Astrocyte (in vitro differentiated cells and primary cell): ENCODE results near the gene PROSER2. TPM values are rescaled to one million over a fixed set of nuclear protein-coding genes. Genes with fewer than 3 reads are reported as not detected.

Experiments used
- DNase-seq: peaks from one replicate; pipeline ENCODE4 v3.0.0-alpha.2; 2010; ENCODE audit warnings: low read depth
- FAIRE-seq: peaks from 2 replicates; lab custom pipeline; 2011; peaks lifted over from hg19 to GRCh38; lab: Jason Lieb, UNC
- H2AFZ ChIP-seq: 2 replicates; pipeline ENCODE4 v1.6.0; 2012; ENCODE audit warnings: low read depth, low read length, inconsistent platforms
- H3K27ac ChIP-seq: 2 replicates; pipeline ENCODE4 v1.5.1; 2011; ENCODE audit warnings: low read depth, low read length, inconsistent platforms
- H3K27me3 ChIP-seq: 2 replicates; pipeline ENCODE4 v1.6.0; 2011; ENCODE audit warnings: low read length, inconsistent platforms; ENCODE audit not compliant: insufficient read depth
- H3K36me3 ChIP-seq: 2 replicates; pipeline ENCODE4 v1.5.1; 2011; ENCODE audit warnings: low read length, inconsistent platforms; ENCODE audit not compliant: insufficient read depth
- H3K4me1 ChIP-seq: 2 replicates; pipeline ENCODE4 v1.5.1; 2011; ENCODE audit warnings: low read length, inconsistent platforms; ENCODE audit not compliant: insufficient read depth
- H3K4me2 ChIP-seq: 2 replicates; pipeline ENCODE4 v1.6.0; 2012; ENCODE audit warnings: low read length, inconsistent platforms
- H3K4me3 ChIP-seq: 2 replicates; pipeline ENCODE4 v1.5.1; 2011; ENCODE audit warnings: low read depth, mild to moderate bottlenecking, low read length, inconsistent platforms; ENCODE audit not compliant: insufficient read depth
- H3K79me2 ChIP-seq: 2 replicates; pipeline ENCODE4 v1.6.0; 2012; ENCODE audit warnings: mild to moderate bottlenecking, low read length, inconsistent platforms; ENCODE audit not compliant: insufficient read depth
- H3K9ac ChIP-seq: 2 replicates; pipeline ENCODE4 v1.6.0; 2012; ENCODE audit warnings: mild to moderate bottlenecking, low read length, inconsistent platforms
- H3K9me3 ChIP-seq: 2 replicates; pipeline ENCODE4 v1.5.1; 2012; ENCODE audit warnings: low read depth, mild to moderate bottlenecking, low read length, inconsistent platforms; ENCODE audit not compliant: insufficient read depth
- H4K20me1 ChIP-seq: 2 replicates; pipeline ENCODE4 v1.6.0; 2012; ENCODE audit warnings: low read length, inconsistent platforms; ENCODE audit not compliant: insufficient read depth
- H3K27ac Mint-ChIP-seq: one replicate; pipeline ENCODE4 v1.8.0; 2021; ENCODE audit warnings: mild to moderate bottlenecking, mixed read lengths; ENCODE audit not compliant: unreplicated experiment
- H3K27me3 Mint-ChIP-seq: one replicate; pipeline ENCODE4 v1.8.0; 2021; ENCODE audit warnings: low read depth, mixed read lengths; ENCODE audit not compliant: unreplicated experiment
- H3K36me3 Mint-ChIP-seq: one replicate; pipeline ENCODE4 v1.8.0; 2021; ENCODE audit warnings: low read depth, mixed read lengths; ENCODE audit not compliant: unreplicated experiment
- H3K4me1 Mint-ChIP-seq: one replicate; pipeline ENCODE4 v1.8.0; 2021; ENCODE audit warnings: low read depth, mixed read lengths; ENCODE audit not compliant: unreplicated experiment
- H3K4me3 Mint-ChIP-seq: one replicate; pipeline ENCODE4 v1.8.0; 2021; ENCODE audit warnings: mild to moderate bottlenecking, moderate library complexity, mixed read lengths; ENCODE audit not compliant: unreplicated experiment
- H3K9me3 Mint-ChIP-seq: one replicate; pipeline ENCODE4 v1.8.0; 2021; ENCODE audit warnings: mild to moderate bottlenecking, mixed read lengths; ENCODE audit not compliant: unreplicated experiment
- EZH2 ChIP-seq: IDR thresholded peaks from 2 replicates; pipeline ENCODE4 v1.6.1; 2012; ENCODE audit warnings: mild to moderate bottlenecking, low read length, inconsistent platforms; ENCODE audit not compliant: insufficient read depth
- total RNA-seq: library from RNA; stranded (reverse); gene quantifications from 2 replicates; pipeline ENCODE4 v1.2.1, GENCODE V29; 2021
- TF ChIP-seq, protein P1 (sequence below): IDR thresholded peaks from 2 replicates; pipeline ENCODE4 v1.5.1; 2011; ENCODE audit warnings: low read depth, mild to moderate bottlenecking, inconsistent platforms, low read length, moderate library complexity; ENCODE audit not compliant: insufficient read depth

PROSER2 gene
- total RNA-seq, 1 donor from 2014 or later: 12.1 TPM

DNA sequence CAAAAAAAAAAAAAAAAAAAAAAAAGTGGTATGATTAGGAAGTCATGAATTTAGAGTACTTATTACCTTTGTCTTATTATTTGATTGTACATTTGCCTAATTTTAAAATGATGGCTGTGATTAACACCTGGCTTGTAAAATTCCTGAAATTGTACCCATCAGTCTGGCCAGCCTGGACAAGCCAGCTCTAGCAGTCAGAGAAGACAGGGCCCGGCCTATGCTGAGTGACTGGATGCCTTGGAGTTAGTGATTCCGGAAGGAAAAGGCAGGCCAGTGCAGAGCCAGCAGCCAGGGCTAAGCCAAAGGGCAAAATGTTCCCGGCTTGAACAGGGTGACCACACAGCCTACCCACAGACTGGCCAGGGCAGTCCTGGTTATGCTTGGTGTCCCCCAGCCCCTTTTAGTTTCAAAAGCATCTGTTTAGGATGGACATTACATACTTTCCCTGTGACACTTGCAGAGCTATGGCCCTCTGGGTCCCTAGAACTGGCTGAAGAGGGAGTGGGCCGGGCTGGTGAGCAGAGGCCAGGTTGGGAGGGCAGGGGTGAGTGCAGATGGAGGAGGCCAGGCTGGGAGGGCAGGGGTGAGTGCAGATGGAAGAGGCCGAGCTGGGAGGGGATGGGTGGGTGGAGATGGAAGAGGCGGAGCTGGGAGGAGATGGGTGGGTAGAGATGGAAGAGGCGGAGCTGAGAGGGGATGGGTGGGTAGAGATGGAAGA is 61.7 kb downstream of the PROSER2 start:
- peaks cover 8% of the 10 kb centered on the region for H3K4me1 ChIP-seq
- no peak overlapping the region for H3K27ac ChIP-seq
- H3K9ac ChIP-seq: no peak overlapping the region
- H3K9me3 Mint-ChIP-seq: no peaks in the 10 kb centered on the region
- H3K36me3 ChIP-seq: no peaks in the 10 kb centered on the region
- H3K4me3 ChIP-seq: no peak overlapping the region
- no peaks in the 10 kb centered on the region for H3K9me3 ChIP-seq
- no peak overlapping the region for H2AFZ ChIP-seq
- no peak overlapping the region for H3K4me3 Mint-ChIP-seq
- FAIRE-seq: no peak
- TF ChIP-seq EZH2: no peak
- TF ChIP-seq, protein P1, sequence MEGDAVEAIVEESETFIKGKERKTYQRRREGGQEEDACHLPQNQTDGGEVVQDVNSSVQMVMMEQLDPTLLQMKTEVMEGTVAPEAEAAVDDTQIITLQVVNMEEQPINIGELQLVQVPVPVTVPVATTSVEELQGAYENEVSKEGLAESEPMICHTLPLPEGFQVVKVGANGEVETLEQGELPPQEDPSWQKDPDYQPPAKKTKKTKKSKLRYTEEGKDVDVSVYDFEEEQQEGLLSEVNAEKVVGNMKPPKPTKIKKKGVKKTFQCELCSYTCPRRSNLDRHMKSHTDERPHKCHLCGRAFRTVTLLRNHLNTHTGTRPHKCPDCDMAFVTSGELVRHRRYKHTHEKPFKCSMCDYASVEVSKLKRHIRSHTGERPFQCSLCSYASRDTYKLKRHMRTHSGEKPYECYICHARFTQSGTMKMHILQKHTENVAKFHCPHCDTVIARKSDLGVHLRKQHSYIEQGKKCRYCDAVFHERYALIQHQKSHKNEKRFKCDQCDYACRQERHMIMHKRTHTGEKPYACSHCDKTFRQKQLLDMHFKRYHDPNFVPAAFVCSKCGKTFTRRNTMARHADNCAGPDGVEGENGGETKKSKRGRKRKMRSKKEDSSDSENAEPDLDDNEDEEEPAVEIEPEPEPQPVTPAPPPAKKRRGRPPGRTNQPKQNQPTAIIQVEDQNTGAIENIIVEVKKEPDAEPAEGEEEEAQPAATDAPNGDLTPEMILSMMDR: no peak
- no peak overlapping the region for H3K4me2 ChIP-seq
- no peak for DNase-seq
- H3K27ac Mint-ChIP-seq: no peak overlapping the region
- H3K4me1 Mint-ChIP-seq: peaks cover 11% of the 10 kb centered on the region
- H3K27me3 ChIP-seq: no peaks in the 10 kb centered on the region
- no peaks in the 10 kb centered on the region for H4K20me1 ChIP-seq
- H3K79me2 ChIP-seq: no peaks in the 10 kb centered on the region
- no peaks in the 10 kb centered on the region for H3K36me3 Mint-ChIP-seq
- H3K27me3 Mint-ChIP-seq: no peaks in the 10 kb centered on the region

DNA sequence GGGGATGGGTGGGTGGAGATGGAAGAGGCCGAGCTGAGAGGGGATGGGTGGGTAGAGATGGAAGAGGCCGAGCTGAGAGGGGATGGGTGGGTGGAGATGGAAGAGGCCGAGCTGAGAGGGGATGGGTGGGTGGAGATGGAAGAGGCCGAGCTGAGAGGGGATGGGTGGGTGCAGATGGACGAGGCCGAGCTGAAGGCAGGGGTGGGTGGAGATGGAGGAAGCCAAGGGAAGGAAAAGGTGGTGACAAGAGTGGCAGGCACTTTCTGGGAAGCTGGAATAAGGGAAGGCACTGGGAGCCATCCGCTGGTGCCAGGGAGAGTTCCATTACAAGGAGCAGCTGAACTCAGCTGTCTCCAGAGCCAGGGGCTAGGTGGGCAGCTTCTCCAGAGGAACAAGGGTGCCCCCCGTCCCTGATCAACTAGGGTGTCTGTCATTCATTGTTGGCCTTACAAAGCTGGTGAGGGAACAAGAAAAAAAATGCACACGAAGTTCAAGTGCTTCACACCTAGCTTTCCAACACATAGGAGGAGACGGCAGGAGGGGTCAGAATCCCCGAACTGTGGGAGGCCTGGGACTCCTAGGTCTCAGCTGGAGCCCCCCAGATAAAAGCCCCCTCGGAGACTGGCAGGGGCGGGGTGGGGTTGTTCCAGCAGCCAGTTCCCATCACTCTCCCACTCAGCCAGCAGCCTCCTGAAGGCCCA is 62.4 kb downstream of the PROSER2 start:
- Histone ChIP-seq H3K4me3 (no peak overlapping the region), H3K27ac (no peak overlapping the region), H4K20me1 (no peaks in the 10 kb centered on the region), H3K4me2 (no peak overlapping the region), H3K79me2 (no peaks in the 10 kb centered on the region), H2AFZ (no peak overlapping the region), H3K36me3 (no peaks in the 10 kb centered on the region), H3K27me3 (no peaks in the 10 kb centered on the region), H3K4me1 (peaks cover 8% of the 10 kb centered on the region), H3K9ac (no peak overlapping the region), H3K9me3 (no peaks in the 10 kb centered on the region)
- Mint-ChIP-seq H3K36me3 (no peaks in the 10 kb centered on the region), H3K9me3 (no peaks in the 10 kb centered on the region), H3K27me3 (no peaks in the 10 kb centered on the region), H3K4me3 (no peak overlapping the region), H3K27ac (no peak overlapping the region), H3K4me1 (peaks cover 11% of the 10 kb centered on the region)
- DNase-seq (no peak), FAIRE-seq (no peak)
- TF ChIP-seq, protein P1: no peak
- TF ChIP-seq EZH2: no peak

- DNase-seq (no peak), FAIRE-seq (no peak)
- Histone ChIP-seq H3K36me3 (no peaks in the 10 kb centered on the region), H3K4me3 (no peak overlapping the region), H3K4me2 (no peak overlapping the region), H3K27ac (no peak overlapping the region), H3K9ac (no peak overlapping the region), H4K20me1 (no peaks in the 10 kb centered on the region), H3K27me3 (no peaks in the 10 kb centered on the region), H3K9me3 (no peaks in the 10 kb centered on the region), H3K4me1 (peaks cover 8% of the 10 kb centered on the region), H3K79me2 (no peaks in the 10 kb centered on the region), H2AFZ (no peak overlapping the region)
- H3K4me1 Mint-ChIP-seq: peaks cover 9% of the 10 kb centered on the region
- no peaks in the 10 kb centered on the region for H3K27me3 Mint-ChIP-seq
- TF ChIP-seq, protein P1: no peak
- TF ChIP-seq EZH2: no peak
- H3K9me3 Mint-ChIP-seq: no peaks in the 10 kb centered on the region
- H3K27ac Mint-ChIP-seq: no peak overlapping the region
- H3K4me3 Mint-ChIP-seq: no peak overlapping the region
- no peaks in the 10 kb centered on the region for H3K36me3 Mint-ChIP-seq
Observed at GRCh38 chr10:11886138-11886474, 63.0 kb downstream of the PROSER2 start.
